Measurements from ENCODE around the gene RASSF4.

The RASSF4 gene

GRCh38 chr10:44959247-44960087 is at the start of gene RASSF4:
Gene RASSF4, plus strand, starts transcription at chr10:44959802. Its CDS starts 10,401 bp downstream, at chr10:44970203.
- no peaks in the 10 kb centered on the region for H3K27me3 Mint-ChIP-seq
- no peaks in the 10 kb centered on the region for H3K9me3 Mint-ChIP-seq
- peaks cover 5% of the 10 kb centered on the region for H3K36me3 Mint-ChIP-seq
- H3K4me1 Mint-ChIP-seq, result peaks cover 22% of the 10 kb centered on the region
- H3K27ac Mint-ChIP-seq, result no peak within 1 kb of the TSS
- peak within 1 kb of the TSS; percentile 86 for H3K4me3 Mint-ChIP-seq

DNA sequence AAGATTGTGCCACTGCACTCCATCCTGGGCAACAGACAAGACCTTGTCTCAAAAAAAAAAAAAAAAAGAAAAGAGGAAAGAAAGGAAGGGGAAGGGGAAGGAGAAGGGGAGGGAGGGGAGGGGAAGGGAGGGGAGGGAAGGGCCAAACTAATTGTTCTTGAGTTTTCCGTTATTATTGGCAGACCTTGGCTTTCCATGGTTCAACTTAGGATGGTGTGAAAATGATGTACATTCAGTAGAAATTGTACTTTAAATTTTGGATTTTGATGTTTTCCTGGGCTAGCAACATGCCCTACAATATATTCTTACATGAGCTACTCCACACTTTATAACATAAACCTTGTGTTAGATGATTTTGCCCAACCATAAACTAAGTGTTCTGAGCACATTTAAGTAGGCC is 49.7 kb upstream of the RASSF4 start:
- Mint-ChIP-seq H3K27me3 (no peaks in the 10 kb centered on the region), H3K27ac (no peak overlapping the region), H3K4me3 (no peak overlapping the region), H3K4me1 (peaks cover 16% of the 10 kb centered on the region), H3K36me3 (no peaks in the 10 kb centered on the region), H3K9me3 (no peaks in the 10 kb centered on the region)

- no peaks in the 10 kb centered on the region for H3K9me3 Mint-ChIP-seq
- H3K4me1 Mint-ChIP-seq, result peaks cover 16% of the 10 kb centered on the region
- no peaks in the 10 kb centered on the region for H3K27me3 Mint-ChIP-seq
- H3K27ac Mint-ChIP-seq, result no peak overlapping the region
- H3K36me3 Mint-ChIP-seq, result no peaks in the 10 kb centered on the region
- H3K4me3 Mint-ChIP-seq, result no peak overlapping the region
Observed at GRCh38 chr10:44910602-44911001, 49.0 kb upstream of the RASSF4 start.

GRCh38 chr10:44911081-44911540 is 48.5 kb upstream of the RASSF4 start, which contains the start of gene TMEM72:
Gene TMEM72, plus strand, starts transcription at chr10:44911337. Its CDS starts 176 bp downstream, at chr10:44911513.
- H3K36me3 Mint-ChIP-seq, result no peaks in the 10 kb centered on the region
- no peaks in the 10 kb centered on the region for H3K9me3 Mint-ChIP-seq
- no peak within 1 kb of the TSS for H3K4me3 Mint-ChIP-seq
- H3K27ac Mint-ChIP-seq, result no peak within 1 kb of the TSS
- no peaks in the 10 kb centered on the region for H3K27me3 Mint-ChIP-seq
- peaks cover 16% of the 10 kb centered on the region for H3K4me1 Mint-ChIP-seq

GRCh38 chr10:44911951-44912350 is 47.7 kb upstream of the RASSF4 start:
- Mint-ChIP-seq H3K4me3 (no peak overlapping the region), H3K36me3 (no peaks in the 10 kb centered on the region), H3K4me1 (peaks cover 16% of the 10 kb centered on the region), H3K27me3 (no peaks in the 10 kb centered on the region), H3K9me3 (no peaks in the 10 kb centered on the region), H3K27ac (no peak overlapping the region)

- Mint-ChIP-seq H3K27ac (peak overlapping the region; percentile 46), H3K9me3 (no peaks in the 10 kb centered on the region), H3K4me3 (peak overlapping the region; percentile 45), H3K4me1 (peaks cover 16% of the 10 kb centered on the region), H3K36me3 (no peaks in the 10 kb centered on the region), H3K27me3 (no peaks in the 10 kb centered on the region)
Observed at GRCh38 chr10:44913350-44914081, 46.1 kb upstream of the RASSF4 start.

- no peaks in the 10 kb centered on the region for H3K27me3 Mint-ChIP-seq
- H3K9me3 Mint-ChIP-seq, result no peaks in the 10 kb centered on the region
- H3K27ac Mint-ChIP-seq, result no peak overlapping the region
- no peaks in the 10 kb centered on the region for H3K36me3 Mint-ChIP-seq
- no peak overlapping the region for H3K4me3 Mint-ChIP-seq
- peaks cover 16% of the 10 kb centered on the region for H3K4me1 Mint-ChIP-seq
Observed at GRCh38 chr10:44914891-44915290, 44.7 kb upstream of the RASSF4 start.

- H3K4me3 Mint-ChIP-seq, result no peak overlapping the region
- H3K9me3 Mint-ChIP-seq, result no peaks in the 10 kb centered on the region
- peaks cover 16% of the 10 kb centered on the region for H3K4me1 Mint-ChIP-seq
- H3K27me3 Mint-ChIP-seq, result no peaks in the 10 kb centered on the region
- H3K27ac Mint-ChIP-seq, result no peak overlapping the region
- H3K36me3 Mint-ChIP-seq, result no peaks in the 10 kb centered on the region
Observed at GRCh38 chr10:44916429-44916828, 43.2 kb upstream of the RASSF4 start.

- Mint-ChIP-seq H3K4me3 (no peak overlapping the region), H3K4me1 (peaks cover 16% of the 10 kb centered on the region), H3K27ac (no peak overlapping the region), H3K36me3 (no peaks in the 10 kb centered on the region), H3K9me3 (no peaks in the 10 kb centered on the region), H3K27me3 (no peaks in the 10 kb centered on the region)
Observed at GRCh38 chr10:44917848-44918247, 41.8 kb upstream of the RASSF4 start.

DNA sequence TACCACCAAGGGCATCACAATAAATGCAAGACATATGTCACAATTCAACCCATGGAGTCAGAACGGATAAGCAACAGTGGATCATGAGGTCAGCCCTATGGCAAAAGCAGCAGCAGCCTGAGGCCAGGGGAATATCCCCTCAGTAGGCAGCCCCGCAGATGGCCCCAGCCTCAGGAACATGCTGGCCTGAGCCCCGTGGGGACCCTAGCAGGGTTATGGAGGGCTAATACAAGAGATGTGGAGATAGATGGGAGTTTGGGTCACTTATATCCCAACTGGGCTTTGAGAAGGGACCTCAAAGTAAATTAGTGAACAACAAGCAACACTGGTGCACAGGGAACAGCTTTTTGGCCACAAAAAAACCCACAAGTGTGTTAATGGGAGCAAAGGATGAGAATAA is 39.4 kb upstream of the RASSF4 start:
- H3K4me1 Mint-ChIP-seq, result no peaks in the 10 kb centered on the region

GRCh38 chr10:44921061-44921460 is 38.5 kb upstream of the RASSF4 start:
- no peak overlapping the region for H3K4me3 Mint-ChIP-seq
- H3K4me1 Mint-ChIP-seq, result no peaks in the 10 kb centered on the region
- no peaks in the 10 kb centered on the region for H3K9me3 Mint-ChIP-seq
- H3K27me3 Mint-ChIP-seq, result no peaks in the 10 kb centered on the region
- H3K27ac Mint-ChIP-seq, result no peak overlapping the region
- H3K36me3 Mint-ChIP-seq, result no peaks in the 10 kb centered on the region

More for the DNA sequence above, 39.4 kb upstream of the RASSF4 start:
- Mint-ChIP-seq H3K27ac (no peak overlapping the region), H3K4me3 (no peak overlapping the region), H3K27me3 (no peaks in the 10 kb centered on the region), H3K9me3 (no peaks in the 10 kb centered on the region), H3K36me3 (no peaks in the 10 kb centered on the region)

- no peak overlapping the region for H3K4me3 Mint-ChIP-seq
- no peaks in the 10 kb centered on the region for H3K27me3 Mint-ChIP-seq
- no peaks in the 10 kb centered on the region for H3K4me1 Mint-ChIP-seq
- H3K36me3 Mint-ChIP-seq, result no peaks in the 10 kb centered on the region
- H3K27ac Mint-ChIP-seq, result no peak overlapping the region
- H3K9me3 Mint-ChIP-seq, result no peaks in the 10 kb centered on the region
Observed at GRCh38 chr10:44921506-44921905, 38.1 kb upstream of the RASSF4 start.

DNA sequence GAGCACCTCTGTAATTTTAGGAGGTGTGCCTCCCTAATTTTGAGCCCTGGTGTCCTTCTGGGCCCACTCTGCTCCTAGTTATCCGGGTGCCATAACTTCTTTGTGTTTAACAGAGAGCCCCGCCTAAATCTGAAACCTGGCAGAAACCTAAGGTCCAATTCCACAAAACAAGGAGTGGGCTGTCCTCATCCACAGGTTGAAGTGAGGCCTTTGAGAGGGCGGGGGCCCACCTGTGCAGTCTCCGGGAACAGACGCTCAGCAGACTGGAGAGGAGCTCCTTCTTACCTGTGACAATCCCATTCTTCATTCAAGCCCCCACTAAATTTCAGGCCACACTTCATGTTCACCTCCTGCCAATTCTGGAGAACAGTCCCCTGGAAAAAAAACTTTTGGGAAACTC is 37.6 kb upstream of the RASSF4 start:
- Mint-ChIP-seq H3K4me3 (no peak overlapping the region), H3K9me3 (no peaks in the 10 kb centered on the region), H3K36me3 (no peaks in the 10 kb centered on the region), H3K27ac (no peak overlapping the region), H3K27me3 (no peaks in the 10 kb centered on the region), H3K4me1 (no peaks in the 10 kb centered on the region)

GRCh38 chr10:44922796-44923545 is 36.6 kb upstream of the RASSF4 start:
- Mint-ChIP-seq H3K4me3 (no peak overlapping the region), H3K9me3 (no peaks in the 10 kb centered on the region), H3K27ac (no peak overlapping the region), H3K4me1 (no peaks in the 10 kb centered on the region), H3K27me3 (no peaks in the 10 kb centered on the region), H3K36me3 (no peaks in the 10 kb centered on the region)

- Mint-ChIP-seq H3K4me1 (no peaks in the 10 kb centered on the region), H3K27me3 (no peaks in the 10 kb centered on the region), H3K4me3 (no peak overlapping the region), H3K9me3 (no peaks in the 10 kb centered on the region), H3K36me3 (no peaks in the 10 kb centered on the region), H3K27ac (no peak overlapping the region)
Observed at GRCh38 chr10:44923611-44924010, 36.0 kb upstream of the RASSF4 start.

Measured in activated naive CD4-positive, alpha-beta T cell treated with anti-CD3 and anti-CD28 coated beads, Interleukin-2, amount 50 U/mL, for 24 hours (primary cell).